IMR-90 (cell line): ENCODE data around the gene GSDMA. TPM values are rescaled to one million over a fixed set of nuclear protein-coding genes. Genes with fewer than 3 reads are reported as not detected.

Experiments used
- ATAC-seq: fragments of 200-7000 bp; cut with Tn5 transposase; 2 replicates; pipeline ENCODE4 v1.9.1; 2020; ENCODE audit warnings: low read depth, mild to moderate bottlenecking, moderate library complexity
- BruUV-seq: library from RNA; stranded (reverse); fragments of 400-500 nt; replicated peaks from 2 replicates; lab custom pipeline; 2021; lab: Mats Ljungman, UMichigan
- CTCF ChIA-PET: fragments of 300-600 bp; formaldehyde crosslinking; extraction: SDS; loops from one replicate; lab custom pipeline; 2021; ENCODE audit warnings: antibody characterized with exemption; lab: Yijun Ruan, JAX
- POLR2A ChIA-PET: fragments of 300-600 bp; sonication (Branson Sonifier 250); formaldehyde crosslinking; loops from one replicate; lab custom pipeline; 2022; ENCODE audit warnings: antibody characterized with exemption; ENCODE audit not compliant: unreplicated experiment; lab: Charles Lee
- DNase-seq: peaks from one replicate; pipeline ENCODE4 v3.0.0; 2013
- H2AFZ ChIP-seq: replicated peaks from 2 replicates; pipeline ENCODE3; 2013; ENCODE audit warnings: low read length, mild to moderate bottlenecking; ENCODE audit not compliant: poor library complexity
- H2AK5ac ChIP-seq: 2 replicates; pipeline ENCODE4 v1.6.1; 2013; ENCODE audit warnings: low read depth, low read length, inconsistent platforms
- H2AK9ac ChIP-seq: replicated peaks from 2 replicates; pipeline ENCODE3; 2013; ENCODE audit warnings: mild to moderate bottlenecking, low read depth, low read length, moderate library complexity; ENCODE audit not compliant: poor library complexity
- H2BK120ac ChIP-seq: 2 replicates; pipeline ENCODE4 v1.6.1; 2013; ENCODE audit warnings: low read depth, low read length, inconsistent platforms
- H2BK15ac ChIP-seq: 3 replicates; pipeline ENCODE4 v1.6.1; 2013; ENCODE audit warnings: low read depth, low read length, inconsistent platforms
- H2BK20ac ChIP-seq: 2 replicates; pipeline ENCODE4 v1.6.1; 2013; ENCODE audit warnings: low read depth, mild to moderate bottlenecking, inconsistent platforms, low read length, moderate library complexity
- H2BK5ac ChIP-seq: 2 replicates; pipeline ENCODE4 v1.6.1; 2013; ENCODE audit warnings: mild to moderate bottlenecking, low read depth, low read length, inconsistent platforms; ENCODE audit not compliant: poor library complexity, severe bottlenecking
- H3K14ac ChIP-seq: replicated peaks from 2 replicates; pipeline ENCODE4 v1.6.1; 2013; ENCODE audit warnings: low read depth, low read length, inconsistent platforms
- H3K18ac ChIP-seq: 2 replicates; pipeline ENCODE4 v1.6.1; 2013; ENCODE audit warnings: low read depth, low read length, control low read depth
- H3K23ac ChIP-seq: 2 replicates; pipeline ENCODE4 v1.6.1; 2013; ENCODE audit warnings: low read depth, low read length, inconsistent platforms
- H3K27ac ChIP-seq: 2 replicates; pipeline ENCODE4 v1.5.1; 2013; ENCODE audit warnings: mild to moderate bottlenecking, control low read depth, low read length; ENCODE audit not compliant: insufficient read depth
- H3K27me3 ChIP-seq: 2 replicates; pipeline ENCODE4 v1.6.1; 2013; ENCODE audit warnings: low read length; ENCODE audit not compliant: control insufficient read depth, insufficient read depth
- H3K36me3 ChIP-seq: 2 replicates; pipeline ENCODE4 v1.6.1; 2013; ENCODE audit warnings: low read length, mixed read lengths; ENCODE audit not compliant: control insufficient read depth, insufficient read depth
- H3K4ac ChIP-seq: 2 replicates; pipeline ENCODE4 v1.6.1; 2013; ENCODE audit warnings: low read depth, low read length, inconsistent platforms
- H3K4me1 ChIP-seq: 2 replicates; pipeline ENCODE4 v1.6.1; 2013; ENCODE audit warnings: low read length, mixed read lengths; ENCODE audit not compliant: control insufficient read depth, insufficient read depth
- H3K4me2 ChIP-seq: 2 replicates; pipeline ENCODE4 v1.6.1; 2013; ENCODE audit warnings: low read depth, mild to moderate bottlenecking, control low read depth, low read length, moderate library complexity
- H3K4me3 ChIP-seq: 2 replicates; pipeline ENCODE4 v1.5.1; 2013; ENCODE audit warnings: low read depth, mild to moderate bottlenecking, control low read depth, low read length, moderate library complexity; ENCODE audit not compliant: insufficient read depth
- H3K56ac ChIP-seq: 2 replicates; pipeline ENCODE4 v1.6.1; 2013; ENCODE audit warnings: low read length, inconsistent platforms; ENCODE audit not compliant: insufficient read depth; ENCODE audit errors: extremely low read depth
- H3K79me1 ChIP-seq, 2 experiments: 2 replicates each; pipeline ENCODE4 v1.6.1; 2013; ENCODE audit warnings: low read length in 2 of 2, inconsistent platforms in 1 of 2, low read depth in 1 of 2
- H3K9ac ChIP-seq: 2 replicates; pipeline ENCODE4 v1.6.1; 2013; ENCODE audit warnings: low read depth, low read length, control low read depth
- H3K9me1 ChIP-seq: 2 replicates; pipeline ENCODE4 v1.6.1; 2013; ENCODE audit warnings: low read length, inconsistent platforms; ENCODE audit not compliant: insufficient read depth
- H3K9me3 ChIP-seq: 2 replicates; pipeline ENCODE4 v1.6.1; 2013; ENCODE audit warnings: low read length; ENCODE audit not compliant: control insufficient read depth, insufficient read depth
- H4K20me1 ChIP-seq: 2 replicates; pipeline ENCODE4 v1.6.1; 2013; ENCODE audit warnings: low read length, inconsistent platforms; ENCODE audit not compliant: insufficient read depth
- H4K5ac ChIP-seq: 2 replicates; pipeline ENCODE4 v1.6.1; 2013; ENCODE audit warnings: mild to moderate bottlenecking, low read depth, low read length, control low read depth
- H4K8ac ChIP-seq, 2 experiments: 2 replicates each; pipeline ENCODE4 v1.6.1; 2013; ENCODE audit warnings: low read depth in 2 of 2, low read length in 2 of 2, control low read depth in 1 of 2, inconsistent platforms in 1 of 2
- H4K91ac ChIP-seq: 2 replicates; pipeline ENCODE4 v1.6.1; 2013; ENCODE audit warnings: low read depth, low read length, inconsistent platforms; ENCODE audit not compliant: insufficient read depth
- CEBPB ChIP-seq: IDR thresholded peaks from 2 replicates; pipeline ENCODE4 v1.6.1; 2012; ENCODE audit warnings: low read depth, low read length, improper control_type of control experiment
- CHD1 ChIP-seq: IDR thresholded peaks from 2 replicates; pipeline ENCODE4 v1.6.1; 2012; ENCODE audit warnings: low read depth, low read length, improper control_type of control experiment
- CTCF ChIP-seq: conservative IDR thresholded peaks from 2 replicates; pipeline ENCODE4 v1.5.1; 2012; ENCODE audit warnings: mild to moderate bottlenecking, low read depth, low read length, improper control_type of control experiment
- FOS ChIP-seq: fragments of 150-350 bp; IDR thresholded peaks from 2 replicates; pipeline ENCODE4 v1.6.1; 2016; ENCODE audit warnings: low read depth, low read length
- MAFK ChIP-seq: IDR thresholded peaks from 2 replicates; pipeline ENCODE4 v1.6.1; 2012; ENCODE audit warnings: low read depth, low read length, improper control_type of control experiment
- MXI1 ChIP-seq: IDR thresholded peaks from 2 replicates; pipeline ENCODE4 v1.6.1; 2012; ENCODE audit warnings: low read depth, mild to moderate bottlenecking, low read length, moderate library complexity, borderline replicate concordance
- NFE2L2 ChIP-seq: fragments of 150-350 bp; IDR thresholded peaks from 2 replicates; pipeline ENCODE4 v1.6.1; 2016; ENCODE audit warnings: low read depth, mild to moderate bottlenecking, low read length
- POLR2A ChIP-seq: IDR thresholded peaks from 2 replicates; pipeline ENCODE4 v1.6.1; 2012; ENCODE audit warnings: mild to moderate bottlenecking, low read depth, low read length
- RAD21 ChIP-seq: IDR thresholded peaks from 2 replicates; pipeline ENCODE4 v1.6.1; 2012; ENCODE audit warnings: low read length, improper control_type of control experiment
- RCOR1 ChIP-seq: IDR thresholded peaks from 2 replicates; pipeline ENCODE4 v1.6.1; 2012; ENCODE audit warnings: mild to moderate bottlenecking, low read length, improper control_type of control experiment; ENCODE audit not compliant: insufficient replicate concordance
- RFX5 ChIP-seq: IDR thresholded peaks from 2 replicates; pipeline ENCODE4 v1.8.0; 2012; ENCODE audit warnings: low read depth, mild to moderate bottlenecking, low read length, moderate library complexity
- SMC3 ChIP-seq: fragments of 150-350 bp; IDR thresholded peaks from 2 replicates; pipeline ENCODE4 v1.6.1; 2016; ENCODE audit warnings: low read depth, mild to moderate bottlenecking, antibody characterized with exemption, low read length, moderate library complexity
- WGBS, 2 experiments: methylation state at CpG; one replicate each; pipeline versions ENCODE4 v1.1.5 to v1.1.7; 2013; ENCODE audit warnings: missing lambda C conversion rate in 2 of 2; ENCODE audit not compliant: insufficient read length in 1 of 2; ENCODE audit errors: extremely low coverage in 2 of 2; 5-methylcytosine and 5-hydroxymethylcytosine counted together
- dilution Hi-C: fragments of 300-500 bp; cut with HindIII; formaldehyde crosslinking; loops from one replicate; pipeline ENCODE4 v1.14.3; 2018; ENCODE audit warnings: low sequenced_read_pairs; ENCODE audit not compliant: unreplicated experiment
- in situ Hi-C: fragments of 300-500 bp; cut with MboI; formaldehyde crosslinking; loops from 3 replicates; pipeline ENCODE4 v1.14.3; 2019; ENCODE audit warnings: low sequenced_read_pairs, inconsistent platforms, mixed read lengths
- intact Hi-C: fragments of 100-400 bp; cut with micrococcal nuclease; formaldehyde crosslinking; loops from 2 replicates; pipeline ENCODE4 v1.10.0; 2022
- polyA plus RNA-seq, 3 experiments: library from polyadenylated mRNA; depleted of rRNA; stranded (reverse); fragments of >200 nt; gene quantifications; 2 replicates each; pipeline ENCODE4 v1.2.3, GENCODE V29; 2012; ENCODE audit warnings: low replicate concordance in 1 of 3
- total RNA-seq: library from RNA; depleted of rRNA; stranded (reverse); fragments of >200 nt; gene quantifications from 2 replicates; pipeline ENCODE4 v1.2.3, GENCODE V29; 2012
- TF ChIP-seq, protein P1 (sequence below): fragments of 150-350 bp; IDR thresholded peaks from 2 replicates; pipeline ENCODE4 v1.6.1; 2017; ENCODE audit warnings: mild to moderate bottlenecking, antibody characterized with exemption, low read length, low read depth

Gene GSDMA
- total and polyA plus RNA-seq, 2 of the 4 experiments (the other 2 are of a cell fraction): not detected

DNA sequence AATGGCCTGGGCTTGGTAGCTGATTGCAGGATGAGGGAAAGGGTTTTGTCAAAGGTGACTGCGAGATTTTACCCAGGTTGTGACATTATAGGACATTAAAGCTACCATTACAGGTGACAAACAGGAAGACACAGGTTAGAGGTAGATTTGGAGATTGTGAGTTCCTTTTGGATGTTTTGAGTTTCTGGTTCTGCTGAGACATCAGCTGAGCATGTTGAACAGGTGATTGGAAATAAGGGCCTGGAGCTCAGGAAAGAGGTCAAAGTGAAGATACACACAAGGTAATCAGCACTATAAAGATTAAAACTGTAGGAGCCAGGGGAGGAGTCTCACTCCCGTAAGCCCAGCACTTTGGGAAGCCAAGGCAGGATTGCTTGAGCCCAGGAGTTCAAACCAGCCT, 6.0 kb downstream of the GSDMA start:
- H2AK9ac ChIP-seq: no peak overlapping the region
- H3K9me3 ChIP-seq: no peaks in the 10 kb centered on the region
- no peak overlapping the region for H3K4me2 ChIP-seq
- H4K5ac ChIP-seq: no peak overlapping the region
- H3K56ac ChIP-seq: no peak overlapping the region
- no TSS peak for BruUV-seq
- H2AFZ ChIP-seq: no peak overlapping the region
- ChIA-PET CTCF (interaction anchor here (0.7 to 1.2 kb wide), 2 partner anchors 9 to 10 kb away, joined by 3 read pairs; no protein-coding TSS in a partner anchor), POLR2A (no interaction called here)
- no peak overlapping the region for H3K4ac ChIP-seq
- no peaks in the 10 kb centered on the region for H3K4me1 ChIP-seq
- peaks cover 59% of the 10 kb centered on the region for H3K27me3 ChIP-seq
- no peak overlapping the region for H3K27ac ChIP-seq
- H3K14ac ChIP-seq: no peak overlapping the region
- WGBS, 2 experiments: 80% methylated on average over 1 of the region's 2 CpGs; no CpG with 5 or more reads in 1 of the 2 experiments
- no peak overlapping the region for H3K4me3 ChIP-seq
- no peak for ATAC-seq
- no peak overlapping the region for H2BK20ac ChIP-seq
- no peak overlapping the region for H2BK120ac ChIP-seq
- no peak for DNase-seq
- no peak overlapping the region for H2BK5ac ChIP-seq
- no peak overlapping the region for H2AK5ac ChIP-seq
- no peak overlapping the region for H3K9ac ChIP-seq
- no peaks in the 10 kb centered on the region for H3K36me3 ChIP-seq
- no peak overlapping the region for H2BK15ac ChIP-seq
- H4K8ac ChIP-seq: no peak overlapping the region
- TF ChIP-seq CHD1: no peak
- TF ChIP-seq FOS: no peak
- TF ChIP-seq RAD21: no peak
- TF ChIP-seq RCOR1: no peak
- TF ChIP-seq SMC3: no peak
- no peak for TF ChIP-seq POLR2A
- no peak for TF ChIP-seq MXI1
- TF ChIP-seq CTCF: no peak
- no peak for TF ChIP-seq RFX5
- no peak for TF ChIP-seq NFE2L2
- TF ChIP-seq MAFK: no peak
- TF ChIP-seq, protein P1, sequence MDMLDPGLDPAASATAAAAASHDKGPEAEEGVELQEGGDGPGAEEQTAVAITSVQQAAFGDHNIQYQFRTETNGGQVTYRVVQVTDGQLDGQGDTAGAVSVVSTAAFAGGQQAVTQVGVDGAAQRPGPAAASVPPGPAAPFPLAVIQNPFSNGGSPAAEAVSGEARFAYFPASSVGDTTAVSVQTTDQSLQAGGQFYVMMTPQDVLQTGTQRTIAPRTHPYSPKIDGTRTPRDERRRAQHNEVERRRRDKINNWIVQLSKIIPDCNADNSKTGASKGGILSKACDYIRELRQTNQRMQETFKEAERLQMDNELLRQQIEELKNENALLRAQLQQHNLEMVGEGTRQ: no peak
- TF ChIP-seq CEBPB: no peak
- in situ Hi-C loops: no loop called here
- peak overlapping the region; percentile 43; the same call in 1 of the 2 replicates for H3K23ac ChIP-seq
- H3K79me1 ChIP-seq: no peaks in the 10 kb centered on the region
- no peaks in the 10 kb centered on the region for H3K9me1 ChIP-seq
- H4K91ac ChIP-seq: no peak overlapping the region
- dilution Hi-C loops: no loop called here
- no peaks in the 10 kb centered on the region for H4K20me1 ChIP-seq
- no peak overlapping the region for H3K18ac ChIP-seq
- intact Hi-C loops: no loop called here
